GM21515 (cell line): ENCODE measurements around the gene NCK2.

ENCODE experiments used
- ATAC-seq: cut with Tn5 transposase; IDR thresholded peaks from one replicate; pipeline ENCODE4 v1.9.1; 2021; ENCODE audit not compliant: unreplicated experiment

The NCK2 gene

DNA sequence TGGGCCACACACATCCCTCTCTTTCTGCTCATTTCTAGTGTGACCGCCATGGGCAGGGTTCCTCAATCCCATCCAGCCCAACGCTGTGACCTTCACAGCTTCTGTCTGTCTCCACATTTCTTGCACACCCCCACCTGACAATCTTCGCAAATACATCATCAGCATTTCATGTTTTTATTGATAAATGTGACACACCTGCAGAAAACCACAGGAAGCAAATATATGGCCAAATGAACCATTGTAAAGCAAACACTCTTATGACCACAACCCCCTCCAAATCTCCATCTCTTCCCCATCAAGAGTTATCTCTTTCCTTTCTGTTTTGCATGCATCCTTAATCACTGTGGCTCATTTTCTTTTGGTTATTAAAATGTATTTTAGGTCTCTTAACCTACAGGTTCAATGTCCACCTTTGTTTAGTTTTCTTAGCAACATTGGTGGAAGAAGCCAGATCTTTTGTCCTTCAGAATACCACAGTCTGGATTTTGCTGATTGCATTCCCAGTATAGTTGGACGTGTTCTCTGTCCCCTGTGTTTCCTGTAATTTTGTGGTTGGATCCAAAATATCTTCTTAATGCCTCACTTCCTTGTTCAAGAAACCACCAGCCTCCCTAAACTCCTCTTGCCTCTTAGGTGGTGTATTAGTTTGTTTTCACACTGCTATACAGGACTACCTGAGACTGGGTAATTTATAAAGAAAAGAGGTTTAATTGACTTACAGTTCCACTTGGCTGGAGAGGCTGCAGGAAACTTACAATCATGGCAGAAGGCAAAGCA is 9.8 kb upstream of the NCK2 start:
- ATAC-seq, result no peak

DNA sequence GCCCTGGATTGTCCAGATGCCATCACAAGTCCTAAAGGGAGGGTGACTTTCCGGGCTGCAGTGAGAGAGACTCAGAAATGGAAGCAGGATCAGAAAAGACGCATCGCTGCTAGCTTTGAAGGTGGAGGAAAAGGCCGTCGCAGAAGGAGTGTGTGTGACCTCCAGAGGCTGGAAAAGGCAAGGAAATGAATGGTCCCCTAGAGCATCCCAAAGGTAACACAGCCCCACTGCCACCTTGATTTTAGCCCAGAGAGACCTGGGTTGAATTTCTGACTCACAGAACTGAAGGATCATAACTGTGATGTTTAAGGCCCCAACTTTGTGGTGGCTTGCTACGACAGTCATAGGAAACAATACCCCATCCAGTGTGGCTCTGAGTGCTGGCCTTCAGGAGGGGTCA is 8.6 kb upstream of the NCK2 start:
- no peak for ATAC-seq

DNA sequence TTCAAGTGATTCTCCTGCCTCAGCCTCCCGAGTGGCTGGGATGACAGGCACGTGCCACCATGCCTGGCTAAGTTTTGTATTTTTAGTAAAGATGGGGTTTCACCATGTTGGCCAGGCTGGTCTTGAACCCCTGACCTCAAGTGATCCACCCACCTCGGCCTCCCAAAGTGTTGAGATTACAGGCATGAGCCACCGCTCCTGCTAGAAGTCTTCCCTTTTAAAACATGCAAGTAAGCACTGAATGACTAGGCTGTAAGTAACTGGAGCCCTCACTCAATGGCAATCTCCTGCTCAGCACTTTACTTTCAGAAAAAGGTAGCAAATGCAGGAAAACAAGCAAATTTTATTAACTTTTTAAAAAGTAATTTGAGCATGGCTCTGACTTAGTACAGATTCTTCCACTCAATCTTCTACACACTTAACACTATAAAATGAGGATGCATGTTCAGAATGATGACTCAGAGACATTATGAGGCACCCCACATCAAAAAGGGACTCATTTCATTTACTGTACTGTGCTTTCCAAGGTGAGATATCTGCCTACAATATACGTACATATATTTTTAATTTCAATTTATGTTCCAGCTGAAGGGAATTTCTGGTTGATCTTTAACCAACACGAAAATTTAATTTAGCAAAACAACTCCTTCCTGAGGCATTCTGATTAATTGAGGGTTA is 6.6 kb upstream of the NCK2 start:
- ATAC-seq, result no peak

DNA sequence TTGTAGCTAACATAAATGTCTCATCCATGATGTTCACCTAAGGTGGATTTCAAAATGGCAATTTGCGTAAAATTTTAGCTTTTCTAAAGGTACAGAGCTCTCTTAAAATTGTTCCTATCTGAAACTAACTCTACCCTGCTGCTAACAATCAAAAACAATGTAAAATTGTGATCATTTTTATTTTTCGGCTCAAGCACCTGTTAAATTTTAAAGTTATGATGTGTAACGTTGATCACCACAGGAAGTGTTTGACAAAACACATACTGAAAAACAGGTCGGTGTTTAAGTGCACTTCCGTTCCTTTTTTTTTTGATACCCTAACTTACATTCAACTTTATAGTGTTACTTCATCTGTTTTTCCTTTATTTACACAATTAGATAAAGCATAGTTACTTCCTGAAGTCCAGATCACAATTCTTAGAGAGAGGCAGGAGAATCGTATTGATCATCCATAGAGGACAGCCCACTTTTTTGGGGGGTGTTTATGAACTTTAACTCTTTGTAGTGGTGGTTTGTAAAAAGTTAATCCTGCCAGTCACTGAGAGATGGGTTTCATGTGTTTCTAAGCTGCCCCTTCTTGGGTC is 6.0 kb upstream of the NCK2 start:
- no peak for ATAC-seq

DNA sequence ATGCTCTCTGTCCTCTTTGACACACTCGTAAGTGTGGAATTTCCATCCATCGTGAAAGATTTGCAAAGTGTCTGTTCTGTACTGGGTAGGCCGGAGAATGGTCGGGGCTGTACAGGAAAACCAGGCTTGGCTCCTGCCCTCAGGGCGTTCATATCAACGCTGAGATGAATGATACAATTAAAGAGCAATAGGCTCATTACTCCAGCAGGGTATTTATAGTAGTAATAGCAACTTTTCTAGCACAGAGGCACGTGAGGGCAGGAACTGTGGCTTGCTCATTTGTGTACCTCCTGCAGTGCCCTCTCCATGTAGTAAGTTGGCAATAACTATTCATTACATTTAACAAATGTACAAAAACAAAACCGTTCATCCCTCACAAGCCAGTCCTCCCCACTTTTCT is 5.3 kb upstream of the NCK2 start:
- no peak for ATAC-seq

DNA sequence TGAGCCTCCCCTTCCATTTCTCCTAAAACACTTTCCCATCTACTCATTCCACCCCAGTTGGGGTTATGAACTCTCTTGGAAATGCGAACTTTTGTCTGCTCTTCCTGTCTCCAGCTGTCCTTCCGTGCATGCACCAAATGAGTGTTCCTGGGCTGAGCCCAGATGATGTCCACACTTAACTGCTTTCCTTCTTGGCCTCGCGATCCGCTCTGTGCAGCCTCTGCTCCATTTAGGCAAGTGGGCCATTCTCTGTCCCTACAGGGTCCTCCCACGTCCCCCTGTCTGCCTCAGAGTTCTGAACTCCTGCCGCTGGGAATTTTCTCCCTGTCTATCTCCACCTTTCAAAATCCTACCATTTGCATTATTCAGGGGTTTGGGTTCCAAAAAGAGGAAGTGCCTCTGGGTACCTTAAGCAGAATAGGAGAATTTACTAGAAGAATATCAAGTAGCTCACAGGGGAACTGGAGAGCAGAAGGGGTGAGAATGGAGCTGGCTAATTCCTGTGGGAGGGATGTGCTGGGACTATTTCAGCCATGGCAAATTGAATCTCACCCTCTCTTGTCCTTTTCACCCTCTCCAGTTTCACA is 4.7 kb upstream of the NCK2 start:
- no peak for ATAC-seq

DNA sequence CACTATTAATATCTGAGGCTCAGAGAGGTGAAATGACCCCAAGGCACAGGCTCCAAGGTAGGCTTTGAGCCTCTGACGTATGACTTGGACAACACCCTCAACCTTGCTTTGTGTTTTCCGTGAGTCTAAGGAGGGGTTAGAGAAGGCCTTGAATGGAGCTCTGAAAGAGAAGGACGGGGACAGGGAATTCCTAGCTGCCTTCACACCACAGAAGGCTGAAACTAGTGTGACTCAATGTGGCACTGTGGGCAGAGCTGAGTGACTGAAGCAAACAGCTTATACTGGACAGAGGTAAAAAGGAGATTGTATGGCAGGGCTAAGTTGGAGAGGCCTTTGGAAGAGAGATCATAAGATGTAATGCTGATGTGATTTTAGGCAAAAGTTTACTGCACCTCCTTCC is 3.5 kb upstream of the NCK2 start:
- ATAC-seq, result no peak

DNA sequence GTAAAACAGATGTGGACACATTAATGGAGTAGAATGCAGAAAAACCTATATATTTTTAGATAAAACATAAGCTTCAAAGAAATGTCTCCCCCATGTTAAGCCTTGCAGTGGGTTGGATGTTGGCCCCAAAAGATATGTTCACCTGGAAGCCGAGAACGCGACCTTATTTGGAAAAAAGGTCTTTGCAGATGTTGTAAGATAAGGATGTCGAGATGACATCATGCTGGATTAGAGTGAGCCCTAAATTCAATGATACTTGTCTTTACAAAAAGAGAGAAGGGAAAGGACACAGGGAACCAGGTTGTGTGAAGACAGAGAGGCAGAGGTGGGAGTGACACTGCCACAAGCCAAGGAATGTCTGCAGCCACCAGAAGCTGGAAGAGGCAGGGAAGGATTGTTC is 3.1 kb upstream of the NCK2 start:
- no peak for ATAC-seq

DNA sequence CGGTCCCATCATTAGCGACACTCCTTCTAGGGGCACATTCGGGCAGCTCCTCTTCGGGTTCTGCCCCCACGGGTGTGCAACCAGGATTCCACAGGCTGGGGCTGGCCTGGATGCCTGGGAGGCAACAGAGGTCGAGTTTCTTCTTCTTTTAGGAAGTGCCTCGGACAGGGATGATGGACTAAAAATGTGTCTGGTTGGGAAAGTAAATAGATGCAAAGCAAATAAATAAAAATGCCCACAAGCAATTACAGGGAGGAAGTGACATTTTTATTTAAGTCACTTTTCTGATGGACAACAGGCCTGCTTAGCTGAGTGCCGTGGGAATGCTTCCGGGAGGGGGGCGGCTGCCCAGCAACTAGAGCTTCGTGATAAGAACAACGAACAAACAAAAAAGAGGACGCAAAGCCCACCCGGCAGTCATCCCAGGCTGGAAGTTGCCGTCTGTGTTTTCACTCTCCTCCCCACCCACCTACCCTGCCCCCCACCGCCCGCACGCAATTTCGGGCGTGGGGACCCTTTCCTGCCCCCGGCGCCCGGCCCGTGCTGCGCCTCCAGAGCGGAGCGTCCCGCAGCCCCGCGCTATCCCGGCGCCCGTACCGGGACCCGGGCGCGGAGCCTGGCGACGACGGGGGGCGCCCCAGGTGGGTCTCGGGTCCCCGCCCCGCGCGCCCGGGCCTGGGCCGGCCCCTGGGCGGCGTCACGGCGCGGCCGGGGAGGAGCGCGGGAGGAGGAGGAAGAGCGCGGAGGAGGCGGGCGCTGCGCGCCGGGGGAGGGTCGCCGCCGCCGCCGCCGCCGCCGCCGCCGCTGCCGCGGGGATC is 412 bp upstream of the NCK2 start:
- peak; percentile 72 for ATAC-seq

DNA sequence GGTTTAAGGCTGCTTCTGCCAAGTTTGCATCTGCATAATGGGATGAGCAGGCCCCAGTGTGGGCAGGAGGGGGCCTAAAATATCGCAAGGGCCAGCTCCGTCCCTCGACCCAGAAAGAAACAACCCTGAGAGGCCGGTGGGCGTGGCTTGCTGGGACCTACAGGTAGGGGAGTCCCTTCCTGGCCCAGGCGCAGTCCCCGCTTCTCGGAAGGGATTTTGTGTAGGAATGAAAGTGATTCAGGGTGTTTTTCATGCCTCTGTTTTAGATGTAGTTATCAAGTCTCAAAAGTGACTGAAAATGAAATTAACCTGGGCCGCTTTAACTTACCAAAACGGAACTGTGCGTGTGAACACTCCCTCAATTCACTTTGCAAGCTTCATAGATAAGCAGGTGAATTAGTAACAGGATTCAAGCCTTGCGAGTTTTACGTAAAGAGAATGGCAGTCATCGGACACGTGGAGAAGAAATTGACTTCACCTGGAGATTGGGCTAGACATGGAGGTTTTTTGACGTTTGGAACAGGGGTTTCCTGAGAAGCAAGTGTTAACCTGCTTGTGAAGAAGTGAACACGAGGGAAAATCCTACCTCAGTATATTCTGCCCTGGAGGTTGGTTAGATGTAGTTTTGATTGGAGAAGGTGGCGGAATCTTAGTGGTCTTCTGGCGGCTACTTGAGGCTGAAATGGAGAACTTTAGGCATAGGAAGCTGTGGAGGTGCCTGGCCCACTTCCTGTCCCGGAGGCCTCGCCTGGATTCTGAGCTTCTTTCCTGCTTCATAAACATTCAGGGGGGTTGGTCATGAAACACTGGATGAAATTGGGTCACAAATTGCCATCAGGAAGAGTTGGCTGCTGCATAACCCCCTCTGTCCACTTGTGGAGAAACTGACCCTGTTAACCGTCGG is 1.7 kb downstream of the NCK2 start:
- ATAC-seq, result peak; percentile 51

DNA sequence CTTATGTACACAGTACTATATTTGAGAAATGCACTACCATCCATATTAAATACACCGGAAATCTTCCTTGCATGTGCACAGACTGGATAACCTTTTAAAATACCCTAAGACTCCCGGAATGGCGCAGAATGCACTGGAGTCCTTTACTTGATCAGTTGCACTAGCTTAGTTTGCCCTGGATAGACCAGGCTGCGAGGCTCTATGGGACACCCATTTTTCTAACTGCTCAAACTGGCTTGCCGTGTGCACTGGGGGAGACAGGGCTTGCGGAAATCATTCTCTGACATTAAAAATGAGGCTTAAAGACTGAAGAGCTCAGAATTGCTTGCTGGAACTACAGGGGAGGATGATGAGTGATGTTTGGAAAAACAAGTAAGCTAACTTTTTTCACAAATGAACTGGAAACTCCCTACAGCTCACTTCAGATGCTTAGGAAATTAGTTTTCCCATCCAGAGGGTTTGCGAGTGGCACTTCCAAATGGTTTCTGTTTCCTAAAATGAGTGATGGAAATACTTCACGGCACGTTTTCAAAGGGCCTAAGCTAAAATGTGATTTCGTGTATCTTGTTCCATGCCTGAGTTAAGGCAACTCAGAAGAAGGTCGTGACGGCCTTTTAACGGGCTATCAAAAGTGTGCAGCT is 2.7 kb downstream of the NCK2 start:
- no peak for ATAC-seq

DNA sequence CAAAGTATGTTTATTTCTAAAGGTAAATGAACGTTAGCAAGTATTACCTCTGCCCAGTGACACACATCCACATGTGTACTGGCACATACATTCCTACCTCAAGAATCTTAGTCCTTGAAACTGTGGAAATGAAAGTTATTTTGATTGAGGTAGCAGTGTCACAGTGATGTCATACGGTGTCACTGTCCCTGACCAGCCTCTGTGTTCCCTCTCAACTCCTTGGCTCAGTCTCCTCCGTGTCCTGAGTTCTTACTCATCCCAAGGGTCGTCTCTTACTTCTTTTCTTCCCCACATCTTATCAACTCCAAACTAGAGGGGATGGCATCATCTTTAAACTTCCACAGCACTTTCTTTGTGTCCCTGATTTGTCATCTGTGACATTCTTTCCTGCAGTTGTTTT is 3.3 kb downstream of the NCK2 start:
- no peak for ATAC-seq

DNA sequence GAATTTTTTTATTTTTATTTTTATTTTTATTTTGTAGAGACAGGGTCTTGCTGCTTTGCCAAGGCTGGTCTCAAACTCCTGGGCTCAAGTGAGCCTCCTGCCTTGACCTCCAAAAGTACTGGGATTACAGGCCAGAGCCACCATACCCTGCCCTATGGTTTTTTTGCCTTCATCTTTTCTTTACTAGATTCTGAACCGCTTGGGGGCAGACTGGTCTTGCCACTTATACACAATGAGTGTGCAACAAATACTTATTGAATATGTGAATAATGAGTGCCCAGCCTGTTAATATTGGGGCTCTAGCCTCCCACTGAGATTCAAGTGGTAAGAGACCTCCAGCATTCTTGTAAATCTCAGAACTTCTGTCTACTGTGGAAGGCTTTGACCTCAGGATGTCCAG is 3.9 kb downstream of the NCK2 start:
- no peak for ATAC-seq

DNA sequence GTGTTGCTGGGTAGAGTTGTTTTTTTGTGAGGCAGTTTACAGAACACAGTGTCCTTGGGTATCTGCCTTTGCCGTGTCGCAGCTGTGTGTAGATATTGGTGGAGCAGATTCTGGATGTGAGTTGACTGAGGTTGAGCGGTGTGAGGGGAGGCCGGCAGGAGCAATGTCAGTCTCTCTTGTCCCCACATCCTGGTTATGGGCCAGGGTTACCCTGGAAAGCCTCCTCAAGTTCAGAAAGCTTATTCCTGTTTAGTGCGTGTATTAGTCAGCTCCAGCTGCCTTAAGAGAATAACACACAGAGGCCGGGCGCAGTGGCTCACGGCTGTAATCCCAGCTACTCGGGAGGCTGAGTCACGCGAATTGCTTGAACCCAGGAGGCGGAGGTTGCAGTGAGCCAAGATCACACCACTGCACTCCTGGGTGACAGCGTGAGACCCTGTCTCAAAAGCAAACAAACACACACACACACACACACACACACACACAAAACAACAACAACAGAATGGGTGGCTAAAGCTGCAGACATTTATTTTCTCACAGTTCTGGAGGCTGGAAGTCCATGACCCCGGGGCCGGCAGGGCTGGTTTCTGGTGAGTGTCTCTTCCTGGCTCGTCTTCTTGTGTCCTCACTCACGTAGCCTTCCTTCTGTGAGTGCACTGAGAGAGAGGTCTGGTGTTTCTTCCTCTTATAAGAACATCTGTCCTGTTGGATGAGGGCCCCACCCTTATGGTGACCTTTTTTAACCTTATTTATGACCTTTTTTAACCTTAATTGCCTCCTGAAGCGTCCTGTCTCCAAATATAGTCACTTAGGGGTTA is 5.1 kb downstream of the NCK2 start:
- no peak for ATAC-seq

DNA sequence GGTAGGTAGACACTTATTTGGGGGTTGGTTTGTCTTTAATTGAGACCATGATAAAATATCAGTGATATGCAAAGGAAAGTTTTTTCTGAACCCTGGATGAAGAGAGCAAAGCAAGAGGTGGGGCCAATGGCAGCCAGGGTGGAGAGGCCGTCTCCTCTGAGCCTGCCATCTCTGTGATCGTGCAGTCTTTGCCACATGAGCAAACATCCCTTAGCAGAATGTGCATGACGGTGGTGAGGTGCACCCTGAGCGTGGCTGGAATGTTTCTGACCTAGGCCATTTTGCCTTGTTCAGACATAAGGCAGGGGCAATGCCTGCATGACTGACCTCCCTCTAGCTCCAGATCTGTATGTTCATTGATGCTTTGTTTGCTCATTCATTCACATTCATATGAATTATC is 6.0 kb downstream of the NCK2 start:
- ATAC-seq, result no peak

DNA sequence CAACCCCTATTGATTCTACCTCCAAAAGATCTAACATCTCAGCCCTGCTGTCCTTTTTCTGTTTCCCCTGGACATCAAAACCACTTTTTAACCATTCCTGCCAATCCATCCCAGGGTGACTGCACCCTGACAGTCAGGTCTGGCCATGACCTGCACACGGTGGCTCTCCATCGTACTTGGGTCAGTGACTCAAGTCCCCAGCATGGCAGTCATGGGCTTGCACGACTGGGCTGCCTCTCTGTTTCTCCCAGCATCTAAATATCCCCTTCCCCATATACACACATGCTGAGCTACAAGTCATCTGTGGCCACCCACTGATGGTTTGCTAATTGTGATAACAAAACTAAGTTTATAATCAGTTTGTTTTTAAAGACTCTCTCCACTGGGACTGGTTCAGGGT is 6.6 kb downstream of the NCK2 start:
- no peak for ATAC-seq

DNA sequence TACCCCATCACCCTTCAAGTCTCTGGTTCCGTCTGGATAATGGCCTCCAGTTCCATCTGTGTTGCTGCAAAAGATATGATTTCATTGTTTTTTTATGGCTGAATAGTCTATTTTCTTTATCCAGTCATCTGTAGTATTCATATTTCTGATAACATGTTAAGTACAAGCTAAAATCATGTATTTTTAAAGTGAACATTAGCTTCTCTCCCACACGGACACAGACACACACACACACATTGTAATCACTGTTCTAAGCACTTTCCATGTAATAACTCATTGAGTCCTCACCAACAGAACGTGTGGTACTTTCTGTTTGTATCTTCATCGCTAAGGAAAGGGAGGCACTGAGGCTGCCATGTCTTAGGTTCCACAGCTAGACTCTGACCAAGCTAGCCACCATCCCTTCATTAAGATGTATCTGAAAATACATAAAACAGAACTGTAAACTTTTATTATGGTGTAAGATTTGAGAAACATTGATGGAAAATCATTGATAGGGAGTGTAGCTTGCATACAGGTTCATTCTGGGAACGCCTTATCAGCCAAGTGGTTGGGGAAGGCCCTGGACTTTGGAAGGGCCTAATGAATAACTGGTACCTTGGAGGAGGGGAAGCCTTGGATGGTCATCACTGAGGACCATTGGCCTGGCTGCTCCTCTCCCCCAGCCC is 8.1 kb downstream of the NCK2 start:
- ATAC-seq, result no peak

DNA sequence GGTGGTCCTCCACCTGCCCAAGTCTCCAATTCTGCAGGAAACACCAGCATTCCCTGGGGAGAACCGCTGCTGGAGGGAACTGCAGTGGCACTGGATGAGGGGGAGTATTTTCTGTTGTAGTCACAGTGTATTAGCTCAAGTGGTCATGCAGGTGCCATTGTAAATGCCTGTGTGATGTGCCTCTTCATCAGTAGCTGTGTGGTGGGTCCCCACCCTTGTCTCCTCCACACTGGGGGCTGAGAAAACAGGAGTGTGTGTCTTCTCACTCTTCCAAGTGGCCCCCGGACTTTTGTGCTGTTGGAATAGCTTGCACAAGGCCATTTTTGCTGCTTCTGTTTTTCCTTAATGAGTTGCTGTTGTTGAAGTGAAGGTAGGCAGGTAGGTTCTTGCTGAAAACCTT is 8.7 kb downstream of the NCK2 start:
- ATAC-seq, result no peak
